HG03520 (cell line): ENCODE measurements around the gene USP48.

Experiments used
- ATAC-seq: cut with Tn5 transposase; IDR thresholded peaks from one replicate; pipeline ENCODE4 v1.9.1; 2021; ENCODE audit warnings: mild to moderate bottlenecking, moderate library complexity; ENCODE audit not compliant: unreplicated experiment

USP48 gene

DNA sequence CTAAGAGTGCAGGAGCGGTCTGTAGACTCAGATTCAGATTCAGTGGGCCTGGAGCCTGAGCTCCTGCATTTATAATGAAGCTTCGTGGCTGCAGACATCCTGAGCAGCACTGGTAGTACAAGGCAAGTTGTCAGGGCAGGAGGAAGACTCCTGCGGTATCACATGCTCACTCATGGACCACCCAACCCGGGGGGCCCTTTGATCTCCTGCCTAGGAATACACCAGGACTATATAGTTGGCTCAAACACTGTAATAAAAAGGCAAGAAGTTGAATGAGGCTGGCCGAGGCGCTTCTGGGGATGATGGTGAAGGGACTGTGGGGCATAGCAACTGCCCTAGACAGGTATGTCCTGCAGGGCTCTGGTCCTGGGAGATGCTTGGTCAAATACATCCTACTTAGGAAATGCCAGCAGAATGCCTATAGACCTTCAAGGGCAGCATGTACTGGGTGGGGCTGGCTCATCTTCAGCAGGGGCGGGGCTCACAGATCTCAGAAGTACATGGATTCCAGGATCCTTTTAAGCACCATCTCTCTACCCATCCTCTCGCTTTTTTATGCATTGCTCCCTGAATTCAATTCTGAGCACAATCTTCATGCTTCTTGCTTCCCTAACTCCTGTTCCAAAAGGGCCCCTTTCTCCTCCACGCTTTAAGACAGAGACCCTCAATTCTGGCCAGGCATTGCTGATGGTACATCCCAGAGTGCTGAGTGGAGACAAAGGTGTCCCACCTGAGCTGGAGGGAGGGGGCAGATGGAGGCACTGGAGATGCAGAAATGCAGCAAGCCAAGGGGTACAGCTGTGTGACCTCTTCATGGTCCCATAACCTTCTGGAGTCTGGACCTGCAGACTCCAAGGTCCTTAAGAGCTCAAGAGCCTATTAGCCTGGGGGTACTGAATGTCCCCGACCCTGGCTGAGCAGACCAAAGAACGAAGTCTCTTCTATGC lies 111.7 kb downstream of the USP48 start:
- no peak for ATAC-seq

DNA sequence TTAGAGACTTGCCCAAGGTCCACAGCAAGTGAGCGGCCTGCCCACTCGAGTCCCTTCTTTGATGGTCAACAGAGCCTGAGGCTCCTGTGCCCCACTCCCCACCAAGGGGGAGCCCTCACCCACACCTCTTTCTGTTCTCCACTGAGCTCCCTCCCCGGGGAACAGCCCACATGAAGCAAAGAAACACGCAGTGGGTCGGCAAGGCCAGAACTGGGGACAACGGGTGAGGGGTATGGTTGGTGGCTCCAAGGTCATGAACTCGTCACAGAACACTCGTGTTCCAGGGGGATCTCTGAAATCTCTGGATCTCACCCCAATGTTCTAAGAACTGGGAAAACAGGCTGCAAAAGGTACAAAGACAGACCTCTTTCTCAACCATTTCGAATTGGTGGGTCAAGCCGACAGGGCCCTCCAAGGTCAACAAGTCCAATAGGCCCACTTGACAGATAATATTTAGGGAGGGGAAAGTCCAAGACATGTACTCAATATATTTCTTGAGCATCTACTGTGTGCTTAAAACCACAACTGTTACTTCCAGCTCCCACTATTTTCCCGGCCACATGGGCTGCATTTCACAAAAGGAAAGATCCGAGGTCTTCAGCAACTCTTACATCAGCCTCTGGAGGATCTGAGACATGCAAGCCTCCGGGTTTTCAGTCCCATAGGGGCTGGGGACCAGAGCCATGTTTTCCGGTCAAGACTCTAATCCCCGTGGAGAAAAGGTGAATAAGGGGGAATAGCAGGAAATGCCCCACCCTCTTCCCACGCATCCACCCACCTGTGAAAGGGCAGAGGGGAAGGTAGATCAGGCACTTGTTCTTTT lies 112.7 kb downstream of the USP48 start:
- no peak for ATAC-seq

GRCh38 chr1:21669258-21670058 lies 113.5 kb downstream of the USP48 start, which contains the start of gene RAP1GAP:
Gene RAP1GAP, minus strand, starts transcription at chr1:21669357. Its CDS starts 49,325 bp downstream, at chr1:21620032.
- no peak for ATAC-seq

GRCh38 chr1:21668951-21669257 lies 114.0 kb downstream of the USP48 start:
- ATAC-seq: no peak

DNA sequence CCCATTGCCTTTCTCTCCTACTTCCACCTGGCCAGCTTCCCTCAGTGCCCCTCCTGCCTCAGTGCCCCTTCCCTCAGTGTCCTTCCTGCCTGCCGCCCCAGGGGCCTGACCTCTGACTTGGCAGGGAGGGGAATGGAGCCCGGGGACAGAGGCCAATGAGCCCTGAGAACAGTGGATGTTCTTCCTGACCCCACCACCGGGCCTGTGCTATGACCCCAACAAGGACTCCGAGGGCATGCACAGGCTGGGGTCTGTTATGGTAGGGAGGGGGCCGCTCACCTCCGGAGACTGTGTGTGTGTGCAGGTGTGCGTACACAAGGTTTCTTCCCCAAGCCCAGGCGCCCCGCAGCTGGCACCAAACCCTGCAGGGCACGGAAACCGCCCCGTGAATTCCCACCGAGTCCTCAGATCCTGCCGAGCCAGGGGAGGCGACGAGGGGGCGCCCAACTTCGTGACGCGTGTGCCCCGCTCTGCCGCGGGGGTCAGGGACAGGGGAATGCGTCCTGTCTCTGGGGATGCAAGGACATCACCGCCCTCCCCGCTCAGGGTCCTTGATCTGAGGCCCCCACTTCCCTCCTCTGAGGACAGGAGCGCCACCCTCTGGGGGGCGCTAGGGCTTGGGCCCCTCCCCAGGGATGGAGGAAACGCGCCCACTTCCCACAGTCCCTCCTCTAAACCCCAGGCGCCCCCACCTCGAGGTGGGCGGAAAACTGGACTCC lies 114.6 kb downstream of the USP48 start:
- ATAC-seq: no peak

DNA sequence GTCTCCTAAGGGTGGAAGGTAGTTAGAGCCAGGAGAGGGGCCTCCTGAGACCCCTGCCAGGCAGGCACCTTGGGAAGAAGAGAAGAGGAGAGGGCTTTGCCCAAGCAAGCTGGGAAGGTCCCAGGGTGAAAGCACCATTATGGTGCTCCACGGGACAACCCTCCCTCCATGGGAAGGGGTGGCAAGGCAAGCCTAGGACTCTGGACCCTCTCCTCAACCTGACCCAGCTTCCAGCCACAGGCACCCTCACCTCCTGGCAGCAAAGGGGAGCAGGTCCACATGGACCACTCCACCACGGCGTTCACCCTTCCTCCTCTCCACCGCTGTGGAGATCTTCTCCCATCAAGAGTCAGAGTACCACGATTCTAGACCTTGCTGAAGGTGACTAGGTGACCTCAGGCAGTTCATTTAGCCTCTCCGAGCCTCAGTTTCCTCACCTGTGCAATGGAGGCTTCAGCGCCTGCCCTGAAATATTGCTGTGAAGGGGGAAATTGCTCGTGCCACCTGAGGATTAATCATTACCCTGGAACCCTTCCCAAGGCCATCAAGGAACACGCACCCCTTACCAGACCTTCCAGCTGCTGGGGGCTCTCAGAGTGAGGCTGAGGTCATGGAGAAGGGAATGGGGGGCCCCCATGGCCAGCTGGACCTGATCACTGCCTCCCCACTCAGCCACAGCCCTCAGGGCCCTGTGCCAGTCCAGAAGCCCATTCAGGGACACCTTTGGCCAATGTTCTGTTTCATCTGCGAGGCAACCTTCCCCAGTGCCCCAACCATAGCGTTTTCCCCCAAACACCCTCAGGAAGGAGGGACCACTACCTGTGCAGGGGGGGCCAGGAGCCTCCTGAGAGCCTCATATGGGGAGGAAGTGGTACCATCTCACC lies 115.4 kb downstream of the USP48 start:
- no peak for ATAC-seq

- no peak for ATAC-seq
These were observed 116.2 kb downstream of the USP48 start for GRCh38 chr1:21666576-21667320.

DNA sequence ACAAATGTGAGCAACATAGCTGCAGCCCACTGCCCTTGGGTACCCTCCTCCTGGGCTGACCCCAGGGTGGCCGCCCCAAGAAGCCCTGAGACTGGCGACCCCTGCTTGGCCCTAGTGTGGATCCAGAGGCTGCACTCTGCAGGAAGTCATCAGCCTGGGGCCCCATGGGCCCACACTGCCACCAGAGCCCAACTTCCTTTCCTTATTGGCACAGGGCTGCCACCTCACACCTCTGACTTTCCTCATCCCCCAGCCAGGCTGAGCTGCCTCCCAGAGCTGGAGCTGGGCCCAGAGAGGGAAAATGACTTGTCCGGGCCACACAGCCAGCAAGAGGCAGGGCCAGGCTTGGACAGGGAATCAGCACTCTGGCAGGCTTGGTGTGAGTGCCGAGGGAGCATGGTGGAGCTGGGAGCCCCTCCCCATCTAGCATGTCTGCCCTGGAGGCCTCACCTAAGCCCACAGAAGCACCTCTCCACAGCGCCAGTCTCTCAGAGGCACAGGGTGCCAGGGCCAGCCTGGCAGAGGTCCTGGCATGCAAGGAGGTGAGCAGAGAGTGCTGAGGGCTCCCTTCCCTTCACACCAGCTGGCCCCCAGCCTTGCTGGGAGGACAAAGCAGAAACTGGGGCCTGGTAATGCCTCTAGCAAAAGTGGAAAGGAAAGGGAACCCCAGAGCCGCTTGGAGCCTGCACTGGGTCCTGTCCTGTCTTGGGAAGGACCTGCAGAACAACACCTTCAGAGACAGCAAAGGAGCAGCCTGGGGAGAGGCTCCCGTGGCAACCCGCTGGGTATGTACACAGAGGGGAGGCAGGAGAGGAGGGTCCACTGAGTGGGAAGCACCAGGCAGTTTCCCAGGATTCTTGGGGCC lies 117.0 kb downstream of the USP48 start:
- no peak for ATAC-seq

DNA sequence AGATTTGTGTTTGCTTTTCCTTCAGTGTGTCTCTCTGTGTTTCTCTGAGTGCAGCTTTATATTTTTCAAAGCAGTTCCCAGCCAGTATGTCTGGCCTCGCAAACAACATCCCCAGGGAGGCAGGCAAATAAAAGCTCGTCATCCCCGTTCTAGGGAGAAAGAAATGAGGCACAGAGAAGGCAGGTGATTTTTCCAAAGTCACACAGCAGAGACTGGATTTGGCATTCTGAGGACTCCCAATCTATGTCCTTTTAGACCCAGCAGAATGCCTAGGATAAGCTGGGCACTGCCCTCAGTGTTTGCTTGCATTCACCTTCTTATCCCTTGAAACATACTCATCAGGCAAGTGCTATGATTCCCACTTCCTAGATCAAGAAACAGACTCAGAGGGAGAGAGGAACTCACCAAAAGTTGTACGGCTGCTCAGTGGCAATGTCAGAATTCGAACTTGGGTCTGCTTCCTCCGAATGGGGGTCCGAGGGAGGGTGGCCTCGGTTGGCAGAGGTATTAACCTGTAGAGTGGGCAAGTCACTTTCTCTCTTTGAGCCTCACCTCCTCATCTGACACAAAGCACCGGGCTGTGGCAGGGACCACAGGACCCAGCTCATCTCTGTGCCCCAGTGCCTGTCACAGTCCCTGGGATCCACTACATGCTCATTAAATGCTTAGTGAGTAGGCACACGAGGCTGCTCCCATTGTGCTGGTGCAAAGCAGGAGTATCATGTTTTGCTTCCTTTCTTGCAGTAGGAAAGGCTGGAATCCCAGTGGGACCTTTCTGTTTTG lies 118.0 kb downstream of the USP48 start:
- ATAC-seq: no peak

DNA sequence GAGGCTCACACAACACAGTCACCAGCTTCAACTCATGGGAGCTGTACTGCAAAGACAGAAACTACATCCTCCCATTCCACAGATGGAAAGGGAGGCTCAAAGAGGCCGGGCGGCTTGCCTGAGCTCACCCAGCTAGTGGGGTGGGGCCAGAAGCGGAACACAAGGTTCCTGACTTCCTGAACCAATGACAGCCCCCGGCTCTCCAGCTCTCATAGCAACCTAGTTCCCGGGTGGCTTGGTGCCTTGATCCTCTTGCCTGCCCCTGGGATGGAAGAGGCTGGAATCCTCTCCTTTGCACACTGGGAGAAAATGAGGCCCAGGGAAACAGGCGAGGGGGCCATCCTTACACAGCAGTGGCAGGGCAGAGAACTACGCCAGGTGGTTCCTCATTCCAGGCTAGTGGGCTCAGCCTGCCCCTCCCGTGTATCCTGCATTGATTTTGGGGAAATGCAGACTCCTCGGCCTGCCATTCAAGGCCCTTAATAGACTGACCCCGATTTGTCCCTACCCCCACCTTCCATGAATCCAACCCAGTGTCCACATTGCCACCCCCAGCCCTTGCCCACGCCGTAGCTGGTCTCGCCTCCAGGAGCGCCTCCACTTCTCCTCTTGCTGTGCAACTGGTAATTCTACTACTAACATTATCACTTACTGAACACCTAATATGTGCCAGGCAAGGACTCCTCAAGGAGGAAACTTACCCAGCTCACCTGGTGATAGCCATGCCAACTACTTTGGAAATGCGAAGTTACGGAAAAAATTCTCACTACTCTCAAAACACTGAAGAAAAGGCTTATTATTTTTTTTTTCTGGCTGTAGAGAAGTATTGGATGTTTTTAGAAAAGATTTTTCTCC lies 118.8 kb downstream of the USP48 start:
- ATAC-seq: no peak

DNA sequence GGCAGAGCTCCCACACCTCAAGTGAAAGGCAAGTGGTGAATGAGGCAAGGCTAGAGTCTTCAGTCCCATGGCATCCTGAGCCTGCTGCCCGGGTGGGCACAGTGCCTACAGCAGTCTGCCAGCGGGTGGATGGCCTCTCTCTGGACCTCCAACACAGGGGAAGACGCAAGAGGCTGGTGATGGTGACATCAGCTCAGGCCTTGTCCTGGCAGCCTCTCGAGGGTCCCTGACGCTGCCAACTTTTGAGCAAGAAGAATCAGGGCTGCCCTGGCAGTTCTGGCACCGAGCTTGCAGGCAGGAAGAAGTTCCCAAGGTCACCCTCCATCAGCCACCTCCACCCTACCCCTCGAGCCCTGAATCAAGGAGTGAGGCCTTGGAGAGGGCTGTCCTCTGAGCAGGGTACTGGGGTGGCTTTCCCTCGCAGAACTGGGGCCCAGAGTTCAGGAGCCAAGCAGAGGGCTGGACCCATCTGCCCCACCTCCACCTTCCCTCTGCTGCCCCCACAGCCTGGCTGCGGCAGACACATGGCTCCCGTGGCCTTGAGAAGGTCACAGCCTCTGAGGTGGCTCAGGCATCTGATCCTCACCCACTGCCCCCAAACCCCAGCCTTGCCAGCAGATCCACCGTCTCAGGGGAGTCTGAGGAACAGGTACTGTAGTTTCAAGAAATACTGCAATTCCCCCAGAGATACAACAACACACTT lies 119.5 kb downstream of the USP48 start:
- ATAC-seq: no peak

DNA sequence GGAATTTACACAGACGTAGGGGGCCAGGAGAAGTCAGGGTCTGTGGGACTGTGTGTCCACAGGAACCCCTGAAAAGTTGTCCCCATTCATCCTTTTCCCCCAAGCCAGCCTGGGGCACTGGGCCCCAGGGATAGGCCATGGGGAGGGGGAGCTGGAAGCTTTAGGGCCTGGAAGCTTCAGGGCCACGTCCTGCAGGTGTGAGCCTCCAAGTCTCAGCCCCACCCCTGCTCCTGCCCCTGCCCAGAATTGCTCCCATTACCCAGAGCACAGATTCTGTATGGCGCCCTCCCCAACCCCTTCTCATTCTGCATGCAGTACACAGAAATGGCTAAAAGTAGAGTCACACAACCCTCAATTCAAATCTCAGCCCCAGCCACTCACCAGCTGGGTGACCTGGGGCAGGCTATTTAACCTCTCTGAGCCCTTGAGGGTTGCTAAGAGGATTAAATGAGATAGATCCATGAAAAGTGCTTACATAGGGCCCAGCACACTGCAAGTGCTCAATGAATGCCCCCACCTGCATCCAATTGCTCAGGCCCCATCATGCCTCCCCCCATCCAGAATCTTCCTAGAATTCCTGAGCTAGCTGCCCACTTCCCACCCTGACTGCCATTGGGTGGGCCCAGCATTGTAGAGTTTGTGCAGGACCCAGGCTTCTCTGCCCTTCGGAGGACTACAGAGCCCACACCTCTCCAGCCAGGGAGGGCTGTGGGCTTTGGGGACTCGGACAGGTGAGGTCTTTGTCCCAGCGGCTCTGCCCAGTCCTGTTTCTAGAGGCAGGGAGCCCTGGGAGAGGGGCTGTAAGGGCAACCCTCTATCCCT lies 120.3 kb downstream of the USP48 start:
- ATAC-seq: no peak

DNA sequence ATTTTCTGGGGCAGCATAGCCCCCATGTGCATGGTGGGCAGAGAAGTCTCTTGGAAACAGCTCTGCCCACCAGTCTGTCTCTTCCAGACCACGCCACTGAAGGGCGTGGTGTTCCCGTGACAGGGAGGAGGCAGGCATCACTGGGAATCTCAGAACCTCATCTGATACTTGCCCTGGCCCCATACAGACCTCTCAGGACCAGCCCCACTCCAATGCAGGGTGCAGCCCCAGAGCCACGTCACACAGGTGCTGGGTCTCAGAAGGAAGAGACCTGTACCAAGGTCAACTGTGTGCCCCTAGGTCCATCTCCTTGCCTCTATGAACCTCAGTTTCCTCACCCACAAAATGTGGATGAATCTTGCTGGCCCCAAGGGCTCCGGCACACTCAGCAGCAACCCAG lies 121.1 kb downstream of the USP48 start:
- no peak for ATAC-seq

DNA sequence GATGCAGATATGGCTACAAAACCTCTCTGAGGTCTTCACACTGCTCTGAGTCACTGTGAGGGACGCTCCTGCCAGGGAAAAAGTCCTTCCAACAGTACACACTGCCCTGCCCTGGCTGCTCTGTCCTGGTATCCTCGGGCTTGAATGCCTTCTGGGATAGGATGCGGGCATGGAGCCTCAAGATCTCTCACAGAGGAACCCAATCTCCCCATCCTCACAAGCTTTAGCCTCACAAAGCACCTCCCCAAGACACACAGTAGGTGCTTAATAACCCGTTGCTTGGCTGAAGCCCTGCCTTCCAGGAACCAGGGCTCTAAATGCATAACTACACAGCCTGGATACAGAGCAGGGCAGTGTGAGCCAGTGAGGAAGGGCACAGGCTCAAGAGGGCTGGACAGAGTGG lies 123.0 kb downstream of the USP48 start:
- ATAC-seq: no peak
